ENCODE measurements around the gene DPP7.

- TF ChIP-seq CTCF (IDR thresholded peaks at IDR 0.05): no peak
- no peak for TF ChIP-seq POLR2A (IDR thresholded peaks at IDR 0.05)
Observed at GRCh38 chr9:137123468-137123837, 8.9 kb upstream of the DPP7 start.
